Ascending aorta (tissue), 2 donors: ENCODE data around the gene RBM38. TPM values are rescaled to one million over a fixed set of nuclear protein-coding genes. Genes with fewer than 3 reads are reported as not detected.

Source experiments
- DNase-seq, 2 donors: peaks; one replicate each; pipeline ENCODE4 v3.0.0-alpha.2; 2019; ENCODE audit warnings: low spot score in 2 of 2
- H3K27ac ChIP-seq, 2 donors: fragments of 200-600 bp; sonication (generic); one replicate each; pipeline ENCODE4 v1.5.1; 2016 to 2017; ENCODE audit warnings: mild to moderate bottlenecking in 1 of 2
- H3K27me3 ChIP-seq: fragments of 200-600 bp; sonication (generic); one replicate; pipeline ENCODE4 v1.5.1; 2017
- H3K36me3 ChIP-seq, 2 donors: fragments of 200-600 bp; sonication (generic); one replicate each; pipeline ENCODE4 v1.5.1; 2016
- H3K4me1 ChIP-seq, 2 donors: fragments of 200-600 bp; sonication (generic); one replicate each; pipeline ENCODE4 v1.5.1; 2016 to 2017; ENCODE audit warnings: mild to moderate bottlenecking in 1 of 2
- H3K4me3 ChIP-seq, 2 donors: fragments of 200-600 bp; sonication (generic); one replicate each; pipeline ENCODE4 v1.5.1; 2016 to 2017; ENCODE audit warnings: mild to moderate bottlenecking in 1 of 2
- H3K9me3 ChIP-seq, 2 donors: fragments of 200-600 bp; sonication (generic); one replicate each; pipeline ENCODE4 v1.5.1; 2016
- intact Hi-C: fragments of 100-400 bp; cut with DNase I; formaldehyde crosslinking; loops from one replicate; pipeline ENCODE4 v1.15.1; 2023
- total RNA-seq: library from RNA; depleted of rRNA; stranded (reverse); fragments of >200 nt; gene quantifications from one replicate; pipeline ENCODE4 v1.1.0, GENCODE V29; 2016
- TF ChIP-seq, protein P1 (sequence below), 3 experiments: fragments of 200-600 bp in 2 of 3; fragments of 450-650 bp in 1 of 3; sonication (generic) in 2 of 3; IDR thresholded peaks; one replicate each; pipeline ENCODE4 v1.5.1; 2016 to 2019; ENCODE audit warnings: antibody characterized with exemption in 3 of 3, mild to moderate bottlenecking in 1 of 3, moderate library complexity in 1 of 3

RBM38 gene
- total RNA-seq, 1 donor from 2014 or later, result 24.6 TPM

DNA sequence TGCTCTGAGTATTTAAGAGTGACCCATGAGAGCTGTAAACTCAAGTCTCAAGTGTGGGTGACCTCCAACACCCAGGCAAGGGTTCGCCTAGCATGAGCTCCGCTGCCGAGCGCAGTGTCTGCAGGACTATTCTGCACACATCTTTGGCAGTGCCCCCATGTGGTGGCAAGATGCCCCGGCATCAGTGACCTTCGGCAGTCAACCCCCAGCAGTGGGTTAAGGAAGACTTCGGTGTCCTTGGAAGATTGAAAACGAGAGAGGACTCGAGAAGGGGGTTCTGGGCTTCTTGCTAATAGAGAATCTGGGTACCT is 43.1 kb downstream of the RBM38 start:
- TF ChIP-seq, protein P1, sequence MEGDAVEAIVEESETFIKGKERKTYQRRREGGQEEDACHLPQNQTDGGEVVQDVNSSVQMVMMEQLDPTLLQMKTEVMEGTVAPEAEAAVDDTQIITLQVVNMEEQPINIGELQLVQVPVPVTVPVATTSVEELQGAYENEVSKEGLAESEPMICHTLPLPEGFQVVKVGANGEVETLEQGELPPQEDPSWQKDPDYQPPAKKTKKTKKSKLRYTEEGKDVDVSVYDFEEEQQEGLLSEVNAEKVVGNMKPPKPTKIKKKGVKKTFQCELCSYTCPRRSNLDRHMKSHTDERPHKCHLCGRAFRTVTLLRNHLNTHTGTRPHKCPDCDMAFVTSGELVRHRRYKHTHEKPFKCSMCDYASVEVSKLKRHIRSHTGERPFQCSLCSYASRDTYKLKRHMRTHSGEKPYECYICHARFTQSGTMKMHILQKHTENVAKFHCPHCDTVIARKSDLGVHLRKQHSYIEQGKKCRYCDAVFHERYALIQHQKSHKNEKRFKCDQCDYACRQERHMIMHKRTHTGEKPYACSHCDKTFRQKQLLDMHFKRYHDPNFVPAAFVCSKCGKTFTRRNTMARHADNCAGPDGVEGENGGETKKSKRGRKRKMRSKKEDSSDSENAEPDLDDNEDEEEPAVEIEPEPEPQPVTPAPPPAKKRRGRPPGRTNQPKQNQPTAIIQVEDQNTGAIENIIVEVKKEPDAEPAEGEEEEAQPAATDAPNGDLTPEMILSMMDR (IDR thresholded peaks at IDR 0.05), result peak in 1 of 3 experiments; percentile 6
- H3K4me3 ChIP-seq, result no peak overlapping the region
- H3K27ac ChIP-seq, result no peak overlapping the region
- no peaks in the 10 kb centered on the region for H3K27me3 ChIP-seq
- peaks cover 12 to 50% of the 10 kb centered on the region in 2 donors for H3K4me1 ChIP-seq
- no peaks in the 10 kb centered on the region for H3K9me3 ChIP-seq
- intact Hi-C loops, result no loop called here
- no peaks in the 10 kb centered on the region for H3K36me3 ChIP-seq
- DNase-seq, result no peak

DNA sequence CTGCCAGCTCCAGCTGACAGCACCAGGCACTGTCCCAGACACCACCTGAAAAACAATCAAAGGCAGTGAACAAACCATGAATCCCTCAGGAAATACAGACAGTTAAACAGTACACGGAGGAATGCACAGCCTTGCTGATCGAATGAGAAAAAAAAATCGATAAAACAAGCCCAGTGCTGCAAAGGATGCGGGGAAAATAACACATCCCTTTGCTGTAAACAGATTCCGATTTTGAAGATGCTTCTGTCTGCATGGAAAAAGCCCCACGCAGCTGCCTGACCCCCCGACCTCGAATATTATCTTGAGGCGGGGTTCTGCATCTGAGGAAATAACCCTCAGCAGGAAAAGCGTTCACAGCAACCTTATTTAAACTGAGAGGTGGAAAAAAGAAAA is 43.9 kb downstream of the RBM38 start:
- peaks cover 13 to 57% of the 10 kb centered on the region in 2 donors for H3K4me1 ChIP-seq

DNA sequence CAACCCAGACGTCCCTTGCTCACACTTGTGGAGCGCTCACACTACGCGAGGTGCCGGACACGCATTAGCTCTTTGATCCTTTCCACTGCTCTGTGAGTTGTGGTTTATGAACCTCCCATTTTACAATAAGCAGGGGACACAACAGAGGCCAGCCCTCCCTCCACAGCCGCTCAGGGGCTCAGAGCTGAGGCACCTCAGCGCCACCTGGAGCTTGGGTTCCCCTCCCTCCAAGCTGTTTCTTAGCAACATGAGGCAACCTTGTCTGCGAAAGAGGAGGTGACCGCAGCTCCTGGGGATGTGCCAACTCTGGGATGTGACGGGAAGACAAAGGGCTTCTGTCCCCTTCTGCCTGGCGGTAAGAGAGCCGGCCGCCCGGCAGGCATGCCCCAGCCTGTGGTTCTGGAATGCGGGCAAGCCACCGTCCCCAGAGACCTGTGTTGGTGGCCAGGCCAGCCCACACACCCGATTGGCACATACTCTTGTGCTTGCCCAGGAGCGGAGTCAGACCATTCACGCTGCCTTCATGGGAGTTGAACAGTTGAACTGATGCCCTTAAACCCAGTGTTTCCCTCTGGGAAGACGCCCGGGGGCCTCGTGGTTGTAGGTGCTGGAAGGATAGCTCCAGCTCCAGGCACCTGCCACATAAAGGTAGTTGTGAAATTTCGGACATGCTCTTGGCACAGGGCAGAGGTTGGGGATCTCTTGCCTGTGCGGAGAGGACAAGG is 44.5 kb downstream of the RBM38 start:
- H3K9me3 ChIP-seq, result no peaks in the 10 kb centered on the region
- peaks cover 18 to 63% of the 10 kb centered on the region in 2 donors for H3K4me1 ChIP-seq
- H3K27ac ChIP-seq, result peak overlapping the region; percentile 0 to 33
- TF ChIP-seq, protein P1 (IDR thresholded peaks at IDR 0.05), result no peak
- no peaks in the 10 kb centered on the region for H3K36me3 ChIP-seq
- peak; percentile 44 to 84 for DNase-seq
- intact Hi-C loops, result no loop called here
- no peak overlapping the region for H3K4me3 ChIP-seq
- H3K27me3 ChIP-seq, result no peaks in the 10 kb centered on the region

More for the DNA sequence above, 43.9 kb downstream of the RBM38 start:
- Histone ChIP-seq H3K27ac (no peak overlapping the region), H3K27me3 (no peaks in the 10 kb centered on the region), H3K36me3 (no peaks in the 10 kb centered on the region), H3K9me3 (no peaks in the 10 kb centered on the region), H3K4me3 (no peak overlapping the region)
- no peak for DNase-seq
- TF ChIP-seq, protein P1 (IDR thresholded peaks at IDR 0.05), result no peak
- intact Hi-C loops, result no loop called here

DNA sequence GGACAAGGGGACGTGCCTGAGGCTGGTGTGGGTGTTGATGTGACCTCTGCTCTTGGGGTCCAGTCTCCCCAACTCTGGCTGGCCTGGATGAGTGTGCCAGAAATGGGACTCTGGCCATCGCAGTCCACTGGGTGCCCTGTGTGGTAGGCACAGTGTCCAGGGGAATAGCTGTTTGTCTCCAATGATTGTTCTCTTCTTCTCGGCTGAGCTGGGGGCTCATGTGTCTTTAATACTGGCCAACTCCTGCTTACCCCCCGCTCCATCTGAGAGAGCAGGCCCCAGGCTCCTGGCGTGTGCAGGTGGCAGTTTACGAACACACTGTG is 45.0 kb downstream of the RBM38 start:
- H3K27me3 ChIP-seq, result no peaks in the 10 kb centered on the region
- H3K27ac ChIP-seq, result peak overlapping the region; percentile 0 to 33
- no peaks in the 10 kb centered on the region for H3K9me3 ChIP-seq
- H3K4me3 ChIP-seq, result no peak overlapping the region
- intact Hi-C loops, result no loop called here
- peaks cover 18 to 68% of the 10 kb centered on the region in 2 donors for H3K4me1 ChIP-seq
- DNase-seq, result no peak
- no peaks in the 10 kb centered on the region for H3K36me3 ChIP-seq
- TF ChIP-seq, protein P1 (IDR thresholded peaks at IDR 0.05), result no peak

DNA sequence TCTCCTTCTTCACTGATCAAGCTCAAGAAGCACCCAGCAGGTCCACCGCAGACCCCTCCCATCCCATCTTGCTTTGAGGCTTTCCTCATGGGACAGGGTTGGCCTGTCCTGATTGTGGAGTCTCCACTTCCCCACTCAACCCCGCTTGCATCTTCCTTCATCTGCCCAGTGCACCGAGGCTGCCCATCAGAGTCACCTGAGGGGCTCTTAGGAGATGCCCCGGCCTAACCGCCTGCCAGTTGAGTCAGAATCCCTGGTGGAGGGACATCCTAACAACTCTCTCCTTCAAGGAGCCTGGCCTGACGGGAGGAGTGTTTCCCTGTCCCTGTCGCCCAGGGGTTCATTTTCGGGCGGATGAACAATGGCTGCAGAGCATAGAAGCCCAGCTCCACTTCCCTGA is 46.1 kb downstream of the RBM38 start:
- Histone ChIP-seq H3K9me3 (no peaks in the 10 kb centered on the region), H3K4me3 (no peak overlapping the region), H3K27ac (peak overlapping the region; percentile 93 to 94), H3K36me3 (no peaks in the 10 kb centered on the region), H3K27me3 (no peaks in the 10 kb centered on the region), H3K4me1 (peaks cover 24 to 79% of the 10 kb centered on the region in 2 donors)
- no peak for DNase-seq
- TF ChIP-seq, protein P1 (IDR thresholded peaks at IDR 0.05), result no peak
- intact Hi-C loops, result no loop called here
